HepG2 (cell line): ENCODE measurements around the gene SURF6. TPM values are rescaled to one million over a fixed set of nuclear protein-coding genes. Genes with fewer than 3 reads are reported as not detected.

Experiments used
- ARID2 ChIP-seq: sonication (generic); formaldehyde crosslinking; IDR thresholded peaks from 2 replicates; pipeline ENCODE4 v1.8.1; 2022; ENCODE audit warnings: mild to moderate bottlenecking, missing genetic modification reagents, borderline replicate concordance
- ARNT ChIP-seq: fragments of 450-650 bp; IDR thresholded peaks from 2 replicates; pipeline ENCODE4 v1.6.1; 2017
- BORCS8-MEF2B ChIP-seq: sonication (generic); formaldehyde crosslinking; IDR thresholded peaks from 2 replicates; pipeline ENCODE4 v1.8.0; 2022; ENCODE audit warnings: mild to moderate bottlenecking, missing genetic modification reagents
- CC2D1A ChIP-seq: sonication (generic); formaldehyde crosslinking; IDR thresholded peaks from 2 replicates; pipeline ENCODE4 v1.8.1; 2023; ENCODE audit warnings: mild to moderate bottlenecking, missing genetic modification reagents
- FOXC1 ChIP-seq: sonication (generic); formaldehyde crosslinking; IDR thresholded peaks from 2 replicates; pipeline ENCODE4 v1.8.0; 2022; ENCODE audit warnings: mild to moderate bottlenecking, missing genetic modification reagents, borderline replicate concordance
- GMEB1 ChIP-seq: sonication (generic); formaldehyde crosslinking; IDR thresholded peaks from 2 replicates; pipeline ENCODE4 v1.5.1; 2020; ENCODE audit warnings: missing genetic modification reagents, mild to moderate bottlenecking, borderline replicate concordance
- GMEB2 ChIP-seq: IDR thresholded peaks from 2 replicates; pipeline ENCODE4 v1.6.1; 2016; ENCODE audit warnings: missing biosample characterization, missing genetic modification reagents, low read depth
- HMGXB4 ChIP-seq, 2 experiments: sonication (generic) in 1 of 2; formaldehyde crosslinking in 1 of 2; IDR thresholded peaks; 2 replicates each; pipeline versions ENCODE4 v1.4.0 to v1.6.1; 2018 to 2020; ENCODE audit warnings: missing genetic modification reagents in 2 of 2, borderline replicate concordance in 1 of 2, low read depth in 1 of 2, mild to moderate bottlenecking in 1 of 2, missing biosample characterization in 1 of 2
- HNF4A ChIP-seq: sonication (generic); formaldehyde crosslinking; IDR thresholded peaks from 2 replicates; pipeline ENCODE4 v1.4.0; 2020; ENCODE audit warnings: missing genetic modification reagents
- HOXA5 ChIP-seq: sonication (generic); formaldehyde crosslinking; IDR thresholded peaks from 2 replicates; pipeline ENCODE4 v1.4.0; 2020; ENCODE audit warnings: missing genetic modification reagents
- MEF2D ChIP-seq: sonication (generic); formaldehyde crosslinking; IDR thresholded peaks from 2 replicates; pipeline ENCODE4 v1.5.1; 2020; ENCODE audit warnings: mild to moderate bottlenecking, missing genetic modification reagents
- MLLT10 ChIP-seq: sonication (generic); formaldehyde crosslinking; IDR thresholded peaks from 2 replicates; pipeline ENCODE4 v1.4.0; 2020; ENCODE audit warnings: missing genetic modification reagents
- MTF1 ChIP-seq: sonication (generic); formaldehyde crosslinking; IDR thresholded peaks from 2 replicates; pipeline ENCODE4 v1.5.0; 2020; ENCODE audit warnings: missing genetic modification reagents
- NAIF1 ChIP-seq: sonication (generic); formaldehyde crosslinking; IDR thresholded peaks from 2 replicates; pipeline ENCODE4 v1.5.0; 2020; ENCODE audit warnings: mild to moderate bottlenecking, missing genetic modification reagents, borderline replicate concordance
- NFKB2 ChIP-seq: sonication (generic); formaldehyde crosslinking; IDR thresholded peaks from 2 replicates; pipeline ENCODE4 v1.4.0; 2020; ENCODE audit warnings: missing genetic modification reagents, borderline replicate concordance
- RARA ChIP-seq: IDR thresholded peaks from 2 replicates; pipeline ENCODE4 v1.6.1; 2016; ENCODE audit warnings: missing genetic modification reagents, missing compliant biosample characterization
- RELA ChIP-seq: sonication (generic); formaldehyde crosslinking; IDR thresholded peaks from 2 replicates; pipeline ENCODE4 v1.4.0; 2020; ENCODE audit warnings: missing genetic modification reagents
- TOE1 ChIP-seq: sonication (generic); formaldehyde crosslinking; IDR thresholded peaks from 2 replicates; pipeline ENCODE4 v1.4.0; 2020; ENCODE audit warnings: mild to moderate bottlenecking, missing genetic modification reagents
- ZNF138 ChIP-seq: sonication (generic); formaldehyde crosslinking; IDR thresholded peaks from 2 replicates; pipeline ENCODE4 v1.5.0; 2020; ENCODE audit warnings: mild to moderate bottlenecking, low read depth, missing genetic modification reagents
- ZNF44 ChIP-seq: sonication (generic); formaldehyde crosslinking; IDR thresholded peaks from 2 replicates; pipeline ENCODE4 v1.5.1; 2020; ENCODE audit warnings: mild to moderate bottlenecking, missing genetic modification reagents
- ZNF510 ChIP-seq: sonication (generic); formaldehyde crosslinking; IDR thresholded peaks from 2 replicates; pipeline ENCODE4 v1.4.0; 2020; ENCODE audit warnings: low read depth, mild to moderate bottlenecking, missing genetic modification reagents
- ZNF747 ChIP-seq: sonication (generic); formaldehyde crosslinking; IDR thresholded peaks from 2 replicates; pipeline ENCODE4 v1.8.1; 2023; ENCODE audit warnings: missing genetic modification reagents, mild to moderate bottlenecking, borderline replicate concordance
- ZSCAN25 ChIP-seq: sonication (generic); formaldehyde crosslinking; IDR thresholded peaks from 2 replicates; pipeline ENCODE4 v1.8.0; 2022; ENCODE audit warnings: mild to moderate bottlenecking, missing genetic modification reagents
- polyA plus RNA-seq, 8 experiments: library from polyadenylated mRNA; depleted of rRNA in 3 of 8; stranded (reverse) in 7 of 8; unstranded in 1 of 8; fragments of >200 nt; fragmentation: Illumina TruSeq in 4 of 8; extraction: Trizol in 4 of 8; gene quantifications; 2 replicates each; pipeline versions ENCODE4 v1.2.1 to v1.2.3, GENCODE V29; 2011 to 2016; ENCODE audit warnings: low read depth in 4 of 8, missing spikeins in 1 of 8, mixed read lengths in 1 of 8; ENCODE audit not compliant: insufficient read depth in 1 of 8
- total RNA-seq, 5 experiments: library from RNA; depleted of rRNA; stranded (reverse); fragments of >200 nt; fragmentation: Illumina TruSeq; extraction: Trizol; gene quantifications; 2 replicates each; pipeline ENCODE4 v1.2.3, GENCODE V29; 2016; ENCODE audit warnings: low read depth in 1 of 5
- TF ChIP-seq, protein P1 (sequence below): sonication (generic); formaldehyde crosslinking; IDR thresholded peaks from 2 replicates; pipeline ENCODE4 v1.4.0; 2020; ENCODE audit warnings: missing genetic modification reagents

The SURF6 gene
- total and polyA plus RNA-seq, 2 of the 13 experiments (the other 11 are each of a cell fraction or from before 2014, with no cell fraction given): 5.9 to 14.7 TPM

DNA sequence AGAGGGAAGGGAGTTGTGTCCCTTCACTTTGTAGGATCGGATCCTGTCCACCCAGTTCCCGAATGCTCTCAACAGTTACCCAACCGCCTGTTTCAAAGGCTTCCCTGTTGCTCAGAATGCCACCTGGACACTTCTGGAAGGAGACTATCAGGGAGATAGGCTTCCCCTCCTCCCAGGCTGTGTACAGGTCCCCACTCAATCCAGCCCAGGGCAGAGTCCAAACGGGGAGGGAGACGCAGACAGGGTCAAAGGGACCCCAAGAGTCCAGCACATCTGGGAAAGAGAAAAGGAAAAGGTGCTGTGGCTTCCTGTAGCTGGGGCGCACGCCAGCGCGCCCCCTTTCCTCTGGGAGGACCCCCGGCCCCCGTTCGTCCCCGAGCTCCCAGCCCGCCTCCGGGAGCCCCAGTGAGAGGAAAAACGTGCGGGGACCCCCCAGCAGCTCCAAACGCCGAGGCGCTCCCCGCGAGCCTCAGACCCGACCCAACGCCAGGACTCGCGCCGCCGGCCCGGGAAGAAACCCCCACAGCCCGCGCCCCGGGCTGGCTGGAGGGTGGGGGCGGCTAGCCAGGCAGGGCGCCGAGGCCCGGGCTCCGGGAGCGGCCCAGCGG lies 39.2 kb upstream of the SURF6 start (continued):
- TF ChIP-seq GMEB2 (no peak), TOE1 (CRISPR knock-in tag) (no peak), CC2D1A (CRISPR knock-in tag) (no peak), HOXA5 (CRISPR knock-in tag) (peak; percentile 61; the same call in 1 of the 2 replicates), HMGXB4 (CRISPR knock-in tag; IDR thresholded peaks at IDR 0.05; ENCODE audit: borderline replicate concordance in 1 of 2, low read depth in 1 of 2) (peak; percentile 36; a peak in 1 of 4 replicates), ZNF138 (CRISPR knock-in tag) (peak; percentile 86; the same call in 1 of the 2 replicates), NFKB2 (CRISPR knock-in tag) (peak; percentile 59; the same call in 1 of the 2 replicates), FOXC1 (CRISPR knock-in tag) (peak; percentile 51; the same call in 1 of the 2 replicates), HNF4A (peak; percentile 92), ZNF510 (CRISPR knock-in tag) (0 out of 2 replicates have a peak, but pooled peaks have one; percentile 2), MTF1 (CRISPR knock-in tag) (0 out of 2 replicates have a peak, but pooled peaks have one; percentile 30), ZSCAN25 (CRISPR knock-in tag) (0 out of 2 replicates have a peak, but pooled peaks have one; percentile 20), ZNF44 (CRISPR knock-in tag) (0 out of 2 replicates have a peak, but pooled peaks have one; percentile 46), NAIF1 (CRISPR knock-in tag) (no peak), RARA (CRISPR knock-in tag) (0 out of 2 replicates have a peak, but pooled peaks have one; percentile 14), ZNF747 (no peak), MEF2D (CRISPR knock-in tag) (no peak), MLLT10 (CRISPR knock-in tag) (no peak), ARID2 (no peak), BORCS8-MEF2B (CRISPR knock-in tag) (peak; percentile 69), ARNT (no peak), GMEB1 (peak; percentile 52; the same call in 1 of the 2 replicates), RELA (CRISPR knock-in tag) (no peak)
- TF ChIP-seq, protein P1, sequence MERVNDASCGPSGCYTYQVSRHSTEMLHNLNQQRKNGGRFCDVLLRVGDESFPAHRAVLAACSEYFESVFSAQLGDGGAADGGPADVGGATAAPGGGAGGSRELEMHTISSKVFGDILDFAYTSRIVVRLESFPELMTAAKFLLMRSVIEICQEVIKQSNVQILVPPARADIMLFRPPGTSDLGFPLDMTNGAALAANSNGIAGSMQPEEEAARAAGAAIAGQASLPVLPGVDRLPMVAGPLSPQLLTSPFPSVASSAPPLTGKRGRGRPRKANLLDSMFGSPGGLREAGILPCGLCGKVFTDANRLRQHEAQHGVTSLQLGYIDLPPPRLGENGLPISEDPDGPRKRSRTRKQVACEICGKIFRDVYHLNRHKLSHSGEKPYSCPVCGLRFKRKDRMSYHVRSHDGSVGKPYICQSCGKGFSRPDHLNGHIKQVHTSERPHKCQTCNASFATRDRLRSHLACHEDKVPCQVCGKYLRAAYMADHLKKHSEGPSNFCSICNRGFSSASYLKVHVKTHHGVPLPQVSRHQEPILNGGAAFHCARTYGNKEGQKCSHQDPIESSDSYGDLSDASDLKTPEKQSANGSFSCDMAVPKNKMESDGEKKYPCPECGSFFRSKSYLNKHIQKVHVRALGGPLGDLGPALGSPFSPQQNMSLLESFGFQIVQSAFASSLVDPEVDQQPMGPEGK (CRISPR knock-in tag): peak; percentile 20; the same call in 1 of the 2 replicates
